Choroid plexus epithelial cell (primary cell): Measurements from ENCODE around the gene SPRED2.

ENCODE experiments used
- DNase-seq: peaks from one replicate; pipeline ENCODE4 v3.0.0-alpha.2; 2010; ENCODE audit warnings: low read depth
- H3K4me3 ChIP-seq: 2 replicates; pipeline ENCODE4 v1.5.1; 2011; ENCODE audit warnings: low read depth, mild to moderate bottlenecking, control low read depth, low read length, moderate library complexity
- TF ChIP-seq, protein P1 (sequence below): conservative IDR thresholded peaks from 2 replicates; pipeline ENCODE4 v1.5.1; 2011; ENCODE audit warnings: low read depth, mild to moderate bottlenecking, control low read depth, inconsistent platforms, low read length, moderate library complexity

SPRED2 gene

DNA sequence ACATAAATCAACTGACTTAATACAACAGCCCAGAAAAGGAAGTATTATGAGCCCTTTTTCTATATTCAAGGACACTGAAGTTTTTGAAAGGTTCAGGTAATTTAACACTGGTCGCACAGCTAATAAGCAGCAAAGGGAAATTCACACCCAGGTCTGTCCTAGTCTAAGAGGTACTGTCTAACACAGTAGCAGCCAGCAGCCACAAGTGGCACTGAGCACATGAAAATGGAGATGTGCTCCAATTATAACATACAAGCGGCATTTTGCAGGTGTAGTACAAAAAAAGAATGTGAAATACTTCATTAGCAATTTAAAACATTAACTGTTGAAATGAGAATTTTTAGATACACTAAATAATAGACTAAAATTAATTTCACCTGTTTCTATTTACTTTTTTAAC lies 23.4 kb downstream of the SPRED2 start:
- no peak overlapping the region for H3K4me3 ChIP-seq
- no peak for DNase-seq
- TF ChIP-seq, protein P1, sequence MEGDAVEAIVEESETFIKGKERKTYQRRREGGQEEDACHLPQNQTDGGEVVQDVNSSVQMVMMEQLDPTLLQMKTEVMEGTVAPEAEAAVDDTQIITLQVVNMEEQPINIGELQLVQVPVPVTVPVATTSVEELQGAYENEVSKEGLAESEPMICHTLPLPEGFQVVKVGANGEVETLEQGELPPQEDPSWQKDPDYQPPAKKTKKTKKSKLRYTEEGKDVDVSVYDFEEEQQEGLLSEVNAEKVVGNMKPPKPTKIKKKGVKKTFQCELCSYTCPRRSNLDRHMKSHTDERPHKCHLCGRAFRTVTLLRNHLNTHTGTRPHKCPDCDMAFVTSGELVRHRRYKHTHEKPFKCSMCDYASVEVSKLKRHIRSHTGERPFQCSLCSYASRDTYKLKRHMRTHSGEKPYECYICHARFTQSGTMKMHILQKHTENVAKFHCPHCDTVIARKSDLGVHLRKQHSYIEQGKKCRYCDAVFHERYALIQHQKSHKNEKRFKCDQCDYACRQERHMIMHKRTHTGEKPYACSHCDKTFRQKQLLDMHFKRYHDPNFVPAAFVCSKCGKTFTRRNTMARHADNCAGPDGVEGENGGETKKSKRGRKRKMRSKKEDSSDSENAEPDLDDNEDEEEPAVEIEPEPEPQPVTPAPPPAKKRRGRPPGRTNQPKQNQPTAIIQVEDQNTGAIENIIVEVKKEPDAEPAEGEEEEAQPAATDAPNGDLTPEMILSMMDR = no peak

DNA sequence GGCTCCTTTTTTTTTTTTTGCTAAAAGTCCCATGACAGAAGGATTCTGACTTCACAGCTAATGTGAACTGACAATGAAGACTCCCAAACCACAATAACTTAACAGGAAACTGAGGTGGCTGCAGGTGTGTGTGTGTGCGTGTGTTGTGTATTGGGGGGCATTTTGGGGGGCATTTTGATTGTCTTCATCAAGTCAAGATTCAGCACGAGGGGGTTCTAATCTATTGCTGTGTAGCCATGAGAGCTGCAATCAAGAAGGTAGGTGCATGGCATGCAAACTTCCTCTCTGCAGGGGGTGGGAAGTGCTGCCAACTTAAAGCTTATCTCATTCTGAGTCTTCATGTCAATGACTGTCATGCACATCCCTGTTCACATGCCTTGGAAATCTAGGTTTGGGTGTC lies 25.2 kb downstream of the SPRED2 start:
- no peak overlapping the region for H3K4me3 ChIP-seq
- TF ChIP-seq, protein P1 = no peak
- no peak for DNase-seq

DNA sequence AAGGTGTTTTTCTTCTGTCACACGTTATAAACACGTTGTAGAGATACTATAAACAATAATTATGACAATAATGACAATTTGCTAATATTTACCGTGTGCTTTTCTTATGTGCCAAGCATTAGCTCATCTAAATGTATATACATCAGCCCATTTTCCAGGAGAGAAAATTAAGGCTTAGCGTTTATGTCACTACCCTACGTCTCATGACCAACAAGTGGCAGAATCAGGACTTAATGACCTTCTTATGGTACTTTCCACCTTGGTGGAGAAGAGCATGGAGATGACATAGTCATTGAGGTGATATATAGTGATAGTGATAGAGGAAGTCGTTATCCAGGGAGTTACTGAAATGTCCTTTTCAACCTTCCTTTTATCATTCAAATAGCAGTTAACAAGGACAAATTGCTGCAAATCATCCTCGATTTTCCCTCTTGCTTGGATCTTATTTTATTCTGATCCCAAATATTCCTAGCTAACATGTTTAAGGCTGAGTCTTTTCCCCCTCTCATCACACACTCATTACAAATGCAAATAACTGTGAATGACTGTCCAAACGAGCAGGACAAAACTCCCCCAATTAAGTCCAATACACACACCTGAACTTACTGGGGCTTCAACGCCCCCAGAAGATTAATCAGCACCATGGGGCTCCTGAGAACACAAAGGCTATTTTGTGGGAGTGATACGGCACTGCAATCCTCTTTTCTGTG lies 27.3 kb downstream of the SPRED2 start:
- TF ChIP-seq, protein P1 = no peak
- no peak for DNase-seq
- H3K4me3 ChIP-seq = no peak overlapping the region

DNA sequence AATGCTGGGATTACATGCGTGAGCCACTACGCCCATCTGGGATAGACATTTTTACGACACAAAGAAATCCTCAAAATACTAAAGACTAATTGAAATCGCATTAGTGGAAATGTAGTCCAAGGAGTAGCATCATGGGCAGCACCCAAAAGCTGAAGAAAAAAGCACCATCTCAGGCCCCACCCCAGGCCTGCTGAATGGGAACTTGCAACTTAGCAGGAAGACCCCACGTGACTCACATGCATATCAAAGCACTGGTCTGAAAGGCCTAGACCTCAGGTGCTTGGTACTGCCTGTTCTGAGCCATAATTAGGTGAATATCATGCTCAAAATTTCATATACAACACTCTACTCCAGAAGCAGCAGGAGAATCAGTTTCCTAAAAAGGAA lies 28.9 kb downstream of the SPRED2 start:
- DNase-seq = no peak
- no peak overlapping the region for H3K4me3 ChIP-seq
- TF ChIP-seq, protein P1 = no peak

DNA sequence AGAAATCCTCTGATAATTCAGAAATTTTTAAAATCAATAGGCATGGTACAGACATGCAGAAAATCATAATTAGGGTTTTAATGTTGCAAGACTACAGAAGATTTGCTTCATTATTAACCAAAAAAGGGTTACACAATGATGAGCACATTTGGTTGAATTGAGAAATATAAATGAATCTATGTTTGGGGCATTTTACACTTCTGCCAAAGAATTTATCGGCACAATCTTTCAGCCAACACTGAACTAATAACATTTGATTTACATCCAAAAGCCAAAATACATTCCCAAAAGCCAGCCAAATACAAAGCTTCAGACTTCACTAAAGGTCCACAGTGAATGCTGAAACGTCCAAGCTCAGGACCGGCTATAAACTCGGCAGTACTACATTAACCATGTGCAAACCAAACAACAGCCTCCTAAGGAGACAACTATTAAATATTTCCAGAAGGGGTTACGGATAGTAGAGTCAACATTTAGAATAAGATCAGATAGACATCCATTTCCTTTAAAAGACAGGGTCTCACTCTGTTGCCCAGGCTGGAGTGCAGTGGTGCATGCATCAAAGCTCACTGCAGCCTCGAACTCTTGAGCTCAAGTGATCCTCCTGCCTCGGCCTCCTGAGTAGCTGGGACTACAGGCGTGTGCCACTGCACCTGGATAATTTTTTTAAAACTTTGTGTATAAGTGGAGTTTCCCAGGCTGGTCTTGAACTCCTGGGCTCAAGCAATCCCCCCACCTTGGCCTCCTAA lies 29.4 kb downstream of the SPRED2 start:
- DNase-seq = no peak
- H3K4me3 ChIP-seq = no peak overlapping the region
- TF ChIP-seq, protein P1 = no peak

DNA sequence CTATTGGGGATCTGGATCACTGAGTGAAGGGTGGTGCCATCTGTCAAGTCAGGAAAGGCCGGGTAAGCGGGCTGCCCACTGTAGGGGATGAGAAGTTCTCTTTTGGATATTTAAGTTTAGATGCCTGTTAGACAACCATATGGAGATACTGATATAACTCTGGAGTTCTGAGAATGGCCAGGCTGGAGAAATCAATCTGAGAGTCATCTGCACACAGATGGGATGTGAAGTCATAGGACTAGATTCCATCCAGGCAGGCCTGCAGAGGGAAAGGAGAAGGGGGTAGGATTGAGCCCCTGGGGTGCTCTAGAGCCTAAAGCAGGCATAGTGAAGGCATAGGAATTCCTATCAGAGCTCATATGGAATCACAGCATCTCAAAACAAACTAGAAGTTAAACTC lies 30.1 kb downstream of the SPRED2 start:
- H3K4me3 ChIP-seq = no peak overlapping the region
- TF ChIP-seq, protein P1 = no peak
- DNase-seq = no peak

DNA sequence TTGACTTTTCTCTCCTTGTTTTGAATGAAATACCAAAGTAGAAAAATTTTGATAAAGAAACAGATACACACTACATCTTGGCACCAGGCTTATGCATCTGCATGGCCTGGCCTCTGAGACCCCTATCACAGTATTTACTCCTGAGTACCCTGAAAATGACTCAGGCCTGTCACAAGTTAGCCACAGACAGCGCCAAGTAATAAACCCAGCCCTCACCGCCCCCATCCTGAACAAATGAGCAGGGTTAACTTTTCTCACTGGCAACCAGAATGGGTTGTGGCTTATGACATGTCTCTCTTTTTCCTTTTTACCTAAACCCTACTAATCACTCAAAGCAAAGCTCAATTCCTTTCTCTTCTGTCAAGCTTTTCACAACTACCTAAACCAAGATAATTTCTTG lies 35.3 kb downstream of the SPRED2 start:
- no peak for DNase-seq
- TF ChIP-seq, protein P1 = no peak
- H3K4me3 ChIP-seq = no peak overlapping the region
